ENCODE measurements around the gene SETD9. TPM values are rescaled to one million over a fixed set of nuclear protein-coding genes. Genes with fewer than 3 reads are reported as not detected.

The SETD9 gene
- total RNA-seq, 4 donors from 2014 or later = 9.0 to 24.4 (median 17.6) TPM

DNA sequence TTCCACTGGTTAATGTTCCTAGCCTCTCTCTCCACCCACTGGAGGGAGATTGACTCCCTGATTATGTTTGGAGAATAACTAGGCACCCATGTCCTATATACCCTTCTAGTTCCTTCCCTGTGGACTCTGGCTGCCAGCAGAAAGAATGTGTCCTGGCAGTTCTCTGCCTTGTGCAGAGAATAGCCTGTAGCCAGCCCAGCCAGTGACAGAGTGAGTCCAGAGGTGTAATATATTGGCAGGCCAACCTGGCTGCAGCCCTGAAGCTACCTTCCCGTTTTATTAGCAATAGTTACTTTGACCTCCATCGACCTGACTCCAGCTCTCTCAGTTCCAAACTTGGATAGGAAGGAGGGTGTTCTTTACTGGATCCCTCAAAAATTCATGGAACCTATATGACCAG is 8.1 kb downstream of the SETD9 start:
- 58 to 65% methylated on average over 2 of the region's 2 CpGs for WGBS, 2 donors
- intact Hi-C loops (cut with DNase I; ENCODE audit: low total_unique reads) = no loop called here
- no peak for DNase-seq (ENCODE audit: low spot score in 2 of 2)
- no peak for TF ChIP-seq POLR2A (IDR thresholded peaks at IDR 0.05)
- TF ChIP-seq CTCF (IDR thresholded peaks at IDR 0.05) = no peak
- no peak overlapping the region for H3K4me3 ChIP-seq (ENCODE audit: low read depth, poor library complexity, severe bottlenecking)

DNA sequence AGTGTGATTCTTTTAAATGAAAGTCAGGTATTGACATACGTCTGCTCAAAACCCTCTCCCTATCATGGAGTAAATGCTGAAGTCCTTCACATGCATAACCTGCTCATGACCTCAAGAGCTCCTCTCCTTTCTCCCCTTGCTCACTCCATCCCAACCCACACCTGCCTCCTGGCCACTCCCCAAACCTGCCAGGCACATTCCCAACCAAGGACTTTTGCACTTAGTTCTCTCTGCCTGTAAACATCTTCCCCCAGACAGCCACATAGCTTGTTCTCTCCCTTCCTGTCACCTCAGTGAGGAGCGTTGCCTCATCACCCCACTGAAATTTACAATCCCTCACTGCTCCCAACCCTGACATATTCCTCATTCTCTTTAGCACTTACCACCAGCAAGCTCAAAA is 8.7 kb downstream of the SETD9 start:
- no peak overlapping the region for H3K4me3 ChIP-seq (ENCODE audit: low read depth, poor library complexity, severe bottlenecking)
- intact Hi-C loops (cut with DNase I; ENCODE audit: low total_unique reads) = no loop called here
- TF ChIP-seq POLR2A (IDR thresholded peaks at IDR 0.05) = no peak
- no peak for TF ChIP-seq CTCF (IDR thresholded peaks at IDR 0.05)
- DNase-seq (ENCODE audit: low spot score in 2 of 2) = no peak
- 73 to 85% methylated on average over 2 of the region's 2 CpGs for WGBS, 2 donors

GRCh38 chr5:56919942-56920662 is 10.7 kb downstream of the SETD9 start:
- no peak overlapping the region for H3K4me3 ChIP-seq (ENCODE audit: low read depth, poor library complexity, severe bottlenecking)
- no peak for TF ChIP-seq POLR2A (IDR thresholded peaks at IDR 0.05)
- TF ChIP-seq CTCF (IDR thresholded peaks at IDR 0.05) = no peak
- WGBS, 2 donors = 77 to 80% methylated on average over 1 of the region's 1 CpG
- intact Hi-C loops (cut with DNase I; ENCODE audit: low total_unique reads) = no loop called here
- DNase-seq (ENCODE audit: low spot score in 2 of 2) = no peak

DNA sequence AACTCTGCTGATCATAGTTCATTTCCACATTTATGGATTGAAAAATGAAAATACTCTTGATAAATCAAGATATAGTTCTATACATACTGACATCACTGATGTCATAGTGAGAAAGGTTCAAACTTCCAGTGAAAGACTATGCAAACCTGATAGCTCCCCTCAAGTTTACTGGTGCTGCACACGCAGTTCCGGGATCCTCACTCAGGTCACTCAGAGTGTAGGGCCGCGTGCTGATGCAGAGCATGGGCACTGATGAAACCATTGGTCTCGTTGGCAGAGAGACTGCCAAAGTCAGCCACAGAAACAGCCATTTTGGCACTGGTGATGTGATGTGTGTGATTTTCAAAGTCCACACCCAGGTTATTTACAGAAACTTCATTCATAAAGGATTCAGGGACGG is 13.5 kb downstream of the SETD9 start:
- WGBS, 2 donors = 91 to 97% methylated on average over 6 of the region's 6 CpGs
- TF ChIP-seq CTCF (IDR thresholded peaks at IDR 0.05) (no peak), POLR2A (IDR thresholded peaks at IDR 0.05) (no peak)
- DNase-seq (ENCODE audit: low spot score in 2 of 2) = no peak
- H3K4me3 ChIP-seq (ENCODE audit: low read depth, poor library complexity, severe bottlenecking) = no peak overlapping the region
- intact Hi-C loops (cut with DNase I; ENCODE audit: low total_unique reads) = no loop called here

GRCh38 chr5:56934325-56934724 is 24.9 kb downstream of the SETD9 start:
- no peak for DNase-seq (ENCODE audit: low spot score in 2 of 2)
- intact Hi-C loops (cut with DNase I; ENCODE audit: low total_unique reads) = no loop called here
- 80 to 84% methylated on average over 1 of the region's 1 CpG for WGBS, 2 donors
- TF ChIP-seq POLR2A (IDR thresholded peaks at IDR 0.05) (no peak), CTCF (IDR thresholded peaks at IDR 0.05) (no peak)
- H3K4me3 ChIP-seq (ENCODE audit: low read depth, poor library complexity, severe bottlenecking) = no peak overlapping the region

DNA sequence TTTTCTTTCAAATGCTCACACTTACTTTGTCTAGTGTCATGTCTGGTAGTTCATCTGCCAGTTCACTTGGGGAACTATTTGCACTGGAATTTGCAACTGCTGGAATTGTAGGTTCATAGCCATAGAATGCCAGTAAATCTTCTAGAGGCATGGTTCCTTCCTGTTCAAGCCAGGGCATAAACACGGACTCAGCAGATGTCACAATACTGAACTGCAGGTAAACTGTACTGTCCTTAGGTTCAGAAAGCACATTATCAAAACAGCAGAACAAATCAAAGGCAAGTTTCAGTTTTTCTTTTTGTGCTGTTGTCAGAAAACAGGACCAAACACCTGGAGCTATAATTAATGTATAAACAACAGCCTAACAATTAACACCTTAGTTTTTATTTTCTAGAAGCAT is 29.5 kb downstream of the SETD9 start:
- WGBS, 2 donors = 54 to 70% methylated on average over 1 of the region's 1 CpG
- H3K4me3 ChIP-seq (ENCODE audit: low read depth, poor library complexity, severe bottlenecking) = no peak overlapping the region
- intact Hi-C loops (cut with DNase I; ENCODE audit: low total_unique reads) = no loop called here
- no peak for TF ChIP-seq POLR2A (IDR thresholded peaks at IDR 0.05)
- no peak for TF ChIP-seq CTCF (IDR thresholded peaks at IDR 0.05)
- DNase-seq (ENCODE audit: low spot score in 2 of 2) = no peak

All from lower leg skin (tissue), 4 donors.